Sigmoid colon (tissue), 7 donors: ENCODE measurements around the gene LCMT1. TPM values are rescaled to one million over a fixed set of nuclear protein-coding genes. Genes with fewer than 3 reads are reported as not detected.

ENCODE experiments used
- DNase-seq: peaks from one replicate; pipeline ENCODE4 v3.0.0-alpha.2; 2019
- H3K27ac ChIP-seq, 4 donors: fragments of 200-600 bp; sonication (generic); one replicate each; pipeline ENCODE4 v1.5.1; 2016 to 2019; ENCODE audit warnings: mild to moderate bottlenecking in 1 of 4
- H3K27me3 ChIP-seq, 3 donors: fragments of 200-600 bp; sonication (generic); one replicate each; pipeline ENCODE4 v1.5.1; 2019; ENCODE audit warnings: mild to moderate bottlenecking in 1 of 3
- H3K36me3 ChIP-seq, 4 donors: fragments of 200-600 bp; sonication (generic); one replicate each; pipeline ENCODE4 v1.5.1; 2016 to 2019
- H3K4me1 ChIP-seq, 4 donors: fragments of 200-600 bp; sonication (generic); one replicate each; pipeline ENCODE4 v1.5.1; 2017 to 2019
- H3K4me3 ChIP-seq, 4 donors: fragments of 200-600 bp; sonication (generic); one replicate each; pipeline ENCODE4 v1.5.1; 2017 to 2019; ENCODE audit warnings: mild to moderate bottlenecking in 2 of 4, moderate library complexity in 1 of 4
- H3K9me3 ChIP-seq, 4 donors: fragments of 200-600 bp in 3 of 4; sonication (generic) in 3 of 4; one replicate each; pipeline versions ENCODE4 v1.5.1 to v1.6.1; 2013 to 2019
- EP300 ChIP-seq, 4 donors: sonication (generic); formaldehyde crosslinking; IDR thresholded peaks; one replicate each; pipeline ENCODE4 v1.6.1; 2017; ENCODE audit warnings: antibody characterized with exemption in 4 of 4
- POLR2A ChIP-seq, 2 donors: fragments of 450-650 bp; IDR thresholded peaks; one replicate each; pipeline ENCODE4 v1.6.1; 2016; ENCODE audit warnings: antibody characterized with exemption in 2 of 2, mild to moderate bottlenecking in 2 of 2, moderate library complexity in 2 of 2
- POLR2AphosphoS5 ChIP-seq, 4 donors: sonication (generic); formaldehyde crosslinking; IDR thresholded peaks; one replicate each; pipeline ENCODE4 v1.6.1; 2017; ENCODE audit warnings: antibody characterized with exemption in 4 of 4
- WGBS, 2 donors: extraction: QIAGEN DNeasy Blood & Tissue Kit; methylation state at CpG; one replicate each; pipeline ENCODE4 v1.1.7; 2013; 5-methylcytosine and 5-hydroxymethylcytosine counted together
- intact Hi-C: fragments of 100-400 bp; cut with DNase I; formaldehyde crosslinking; loops from one replicate; pipeline ENCODE4 v1.15.1; 2023
- polyA plus RNA-seq, 3 donors: library from polyadenylated mRNA; stranded (reverse); fragments of 200-250 nt; gene quantifications; one replicate each; pipeline ENCODE4 v1.2.3, GENCODE V29; 2013
- total RNA-seq, 4 donors: library from RNA; depleted of rRNA; stranded (reverse); fragments of >200 nt; gene quantifications; one replicate each; pipeline ENCODE4 v1.1.0, GENCODE V29; 2016
- TF ChIP-seq, protein P1 (sequence below), 4 experiments: fragments of 450-650 bp in 3 of 4; fragments of 200-600 bp in 1 of 4; IDR thresholded peaks; one replicate each; pipeline ENCODE4 v1.5.1; 2016 to 2019; ENCODE audit warnings: antibody characterized with exemption in 4 of 4, mild to moderate bottlenecking in 3 of 4, moderate library complexity in 2 of 4
- donor health status: healthy with polysubstance abuse.
- donor health status: Bipolar disorder and iron deficiency.
- donor health status: healthy.

The LCMT1 gene
- total and polyA plus RNA-seq, 7 donors, result 27.0 to 61.5 (median 43.5) TPM

DNA sequence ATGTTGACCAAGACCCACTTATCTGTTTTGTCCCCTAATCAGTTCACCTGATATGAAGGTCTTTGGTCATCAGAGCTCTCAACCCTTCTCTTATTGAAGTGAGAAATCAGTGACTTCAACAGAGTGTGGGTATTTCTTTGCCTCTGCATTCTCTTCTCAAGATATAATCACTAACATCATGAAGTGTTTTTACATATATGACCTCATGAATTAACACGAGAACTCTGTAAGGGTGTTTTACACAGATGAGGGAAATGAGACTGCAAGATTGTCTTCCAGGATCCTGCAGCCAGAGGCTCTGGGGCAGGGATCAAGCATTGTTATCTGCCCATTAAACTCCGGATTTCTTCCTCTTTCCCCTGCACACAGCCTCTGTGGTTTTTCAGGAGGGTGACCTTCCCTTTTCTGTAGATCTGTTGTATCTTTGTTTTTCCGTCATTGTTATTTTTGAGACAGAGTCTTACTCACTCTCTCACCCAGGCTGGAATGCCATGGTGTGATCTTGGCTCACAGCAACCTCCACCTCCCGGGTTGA is 22.7 kb downstream of the LCMT1 start:
- Histone ChIP-seq H3K9me3 (no peaks in the 10 kb centered on the region), H3K4me3 (no peak overlapping the region), H3K36me3 (peaks cover 6 to 98% (median 9%) of the 10 kb centered on the region in 4 donors), H3K27ac (no peak overlapping the region), H3K4me1 (no peaks in the 10 kb centered on the region), H3K27me3 (no peaks in the 10 kb centered on the region)
- intact Hi-C loops, result no loop called here
- TF ChIP-seq, protein P1, sequence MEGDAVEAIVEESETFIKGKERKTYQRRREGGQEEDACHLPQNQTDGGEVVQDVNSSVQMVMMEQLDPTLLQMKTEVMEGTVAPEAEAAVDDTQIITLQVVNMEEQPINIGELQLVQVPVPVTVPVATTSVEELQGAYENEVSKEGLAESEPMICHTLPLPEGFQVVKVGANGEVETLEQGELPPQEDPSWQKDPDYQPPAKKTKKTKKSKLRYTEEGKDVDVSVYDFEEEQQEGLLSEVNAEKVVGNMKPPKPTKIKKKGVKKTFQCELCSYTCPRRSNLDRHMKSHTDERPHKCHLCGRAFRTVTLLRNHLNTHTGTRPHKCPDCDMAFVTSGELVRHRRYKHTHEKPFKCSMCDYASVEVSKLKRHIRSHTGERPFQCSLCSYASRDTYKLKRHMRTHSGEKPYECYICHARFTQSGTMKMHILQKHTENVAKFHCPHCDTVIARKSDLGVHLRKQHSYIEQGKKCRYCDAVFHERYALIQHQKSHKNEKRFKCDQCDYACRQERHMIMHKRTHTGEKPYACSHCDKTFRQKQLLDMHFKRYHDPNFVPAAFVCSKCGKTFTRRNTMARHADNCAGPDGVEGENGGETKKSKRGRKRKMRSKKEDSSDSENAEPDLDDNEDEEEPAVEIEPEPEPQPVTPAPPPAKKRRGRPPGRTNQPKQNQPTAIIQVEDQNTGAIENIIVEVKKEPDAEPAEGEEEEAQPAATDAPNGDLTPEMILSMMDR (IDR thresholded peaks at IDR 0.05), result no peak
- no peak for DNase-seq
- WGBS, 2 donors, result 70 to 74% methylated on average over 4 of the region's 4 CpGs

DNA sequence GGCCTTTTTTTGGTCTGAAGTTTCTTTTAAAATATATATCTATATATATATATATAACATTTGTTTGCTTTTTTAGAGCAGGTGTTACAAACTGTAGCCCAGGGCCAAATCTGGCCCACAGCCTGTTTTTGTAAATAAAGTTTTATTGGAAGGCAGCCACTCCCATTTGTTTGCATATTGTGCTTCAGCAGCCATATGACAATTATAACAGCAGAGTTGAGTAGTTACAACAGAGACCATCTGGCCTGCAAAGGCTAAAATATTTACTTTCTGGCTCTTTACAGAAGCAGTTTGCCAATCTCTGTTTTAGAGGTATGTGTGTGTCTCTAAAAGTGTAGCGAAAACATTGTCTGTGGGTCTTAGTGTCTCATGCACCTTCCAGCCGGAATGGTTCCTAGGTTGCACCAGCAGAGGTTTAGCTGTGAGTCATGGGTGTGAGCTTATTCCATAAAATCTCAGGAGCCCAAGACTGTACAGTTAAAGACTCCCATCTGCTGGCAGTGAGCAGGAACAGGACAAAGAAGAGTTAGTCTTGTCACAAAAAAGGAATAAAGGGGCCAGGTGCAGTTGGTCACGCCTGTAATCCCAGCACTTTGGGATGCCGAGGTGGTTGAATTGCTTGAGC is 23.8 kb downstream of the LCMT1 start:
- Histone ChIP-seq H3K36me3 (peaks cover 7 to 98% (median 10%) of the 10 kb centered on the region in 4 donors), H3K4me1 (peaks cover 0 to 8% (median 5%) of the 10 kb centered on the region in 4 donors), H3K27ac (no peak overlapping the region), H3K27me3 (no peaks in the 10 kb centered on the region), H3K4me3 (no peak overlapping the region), H3K9me3 (no peaks in the 10 kb centered on the region)
- DNase-seq, result no peak
- intact Hi-C loops, result no loop called here
- no peak for TF ChIP-seq EP300 (IDR thresholded peaks at IDR 0.05)
- TF ChIP-seq POLR2AphosphoS5 (IDR thresholded peaks at IDR 0.05), result no peak
- TF ChIP-seq, protein P1 (IDR thresholded peaks at IDR 0.05), result no peak
- TF ChIP-seq POLR2A (IDR thresholded peaks at IDR 0.05), result no peak
- 17 to 75% methylated on average over 4 of the region's 4 CpGs for WGBS, 2 donors

DNA sequence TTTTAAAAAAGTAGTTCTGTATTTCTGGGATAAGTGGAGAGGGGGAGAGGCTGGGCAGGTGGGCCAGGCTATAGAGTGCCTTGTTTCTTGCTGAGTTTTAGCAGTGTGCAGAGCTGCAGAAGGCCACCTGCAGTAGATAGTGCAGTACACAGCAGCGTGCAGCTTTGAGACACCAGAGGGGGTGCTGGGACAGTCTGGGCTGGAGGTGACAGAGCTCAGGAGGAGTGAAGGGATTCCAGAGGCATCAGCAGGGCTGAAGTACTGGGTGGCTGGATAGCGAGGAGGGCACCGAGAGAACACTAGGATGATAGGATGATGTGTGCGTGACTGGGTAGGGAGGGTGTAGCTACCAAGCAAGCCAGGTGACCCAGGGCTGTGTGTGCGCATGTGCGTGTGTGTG is 26.6 kb downstream of the LCMT1 start:
- Histone ChIP-seq H3K4me1 (peaks cover 0 to 26% (median 25%) of the 10 kb centered on the region in 4 donors), H3K27me3 (no peaks in the 10 kb centered on the region), H3K4me3 (no peak overlapping the region), H3K9me3 (no peaks in the 10 kb centered on the region), H3K27ac (no peak overlapping the region), H3K36me3 (peaks cover 0 to 88% (median 7%) of the 10 kb centered on the region in 4 donors)
- TF ChIP-seq, protein P1 (IDR thresholded peaks at IDR 0.05), result no peak
- no peak for TF ChIP-seq POLR2A (IDR thresholded peaks at IDR 0.05)
- no peak for TF ChIP-seq POLR2AphosphoS5 (IDR thresholded peaks at IDR 0.05)
- no peak for TF ChIP-seq EP300 (IDR thresholded peaks at IDR 0.05)
- no peak for DNase-seq
- WGBS, 2 donors, result 91 to 96% methylated on average over 6 of the region's 6 CpGs
- intact Hi-C loops, result no loop called here

DNA sequence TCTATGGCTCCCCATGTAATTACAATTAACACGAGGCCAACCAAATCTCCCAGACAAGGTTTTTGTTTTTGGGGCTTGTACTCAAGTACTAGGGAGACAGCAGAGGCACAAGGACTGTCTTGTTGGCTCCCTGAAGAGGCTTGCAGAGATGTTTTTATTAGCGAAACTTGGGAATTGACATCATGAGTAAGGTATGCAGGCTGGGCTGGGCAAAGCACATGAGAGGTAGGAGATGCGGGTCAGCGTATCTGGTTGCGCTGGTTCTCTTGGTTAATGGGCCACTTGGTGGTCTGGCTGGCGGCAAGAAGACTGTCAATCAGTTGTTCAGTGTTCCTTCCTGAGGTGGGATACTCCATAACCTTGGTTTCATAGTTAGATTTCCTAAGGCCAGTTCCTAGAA is 28.9 kb downstream of the LCMT1 start:
- Histone ChIP-seq H3K36me3 (peaks cover 0 to 87% (median 7%) of the 10 kb centered on the region in 4 donors), H3K9me3 (no peaks in the 10 kb centered on the region), H3K27ac (peak overlapping the region in 3 of 4 donors; percentile 59 to 81 (median 74)), H3K27me3 (no peaks in the 10 kb centered on the region), H3K4me3 (no peak overlapping the region), H3K4me1 (peaks cover 0 to 26% (median 25%) of the 10 kb centered on the region in 4 donors)
- WGBS, 2 donors, result 89 to 91% methylated on average over 6 of the region's 6 CpGs
- intact Hi-C loops, result no loop called here
- TF ChIP-seq, protein P1 (IDR thresholded peaks at IDR 0.05), result no peak
- TF ChIP-seq POLR2AphosphoS5 (IDR thresholded peaks at IDR 0.05), result peak in 1 of 4 donors; percentile 4
- TF ChIP-seq POLR2A (IDR thresholded peaks at IDR 0.05), result no peak
- no peak for DNase-seq
